ENCODE measurements around the gene STRIP2.

Gene STRIP2

DNA sequence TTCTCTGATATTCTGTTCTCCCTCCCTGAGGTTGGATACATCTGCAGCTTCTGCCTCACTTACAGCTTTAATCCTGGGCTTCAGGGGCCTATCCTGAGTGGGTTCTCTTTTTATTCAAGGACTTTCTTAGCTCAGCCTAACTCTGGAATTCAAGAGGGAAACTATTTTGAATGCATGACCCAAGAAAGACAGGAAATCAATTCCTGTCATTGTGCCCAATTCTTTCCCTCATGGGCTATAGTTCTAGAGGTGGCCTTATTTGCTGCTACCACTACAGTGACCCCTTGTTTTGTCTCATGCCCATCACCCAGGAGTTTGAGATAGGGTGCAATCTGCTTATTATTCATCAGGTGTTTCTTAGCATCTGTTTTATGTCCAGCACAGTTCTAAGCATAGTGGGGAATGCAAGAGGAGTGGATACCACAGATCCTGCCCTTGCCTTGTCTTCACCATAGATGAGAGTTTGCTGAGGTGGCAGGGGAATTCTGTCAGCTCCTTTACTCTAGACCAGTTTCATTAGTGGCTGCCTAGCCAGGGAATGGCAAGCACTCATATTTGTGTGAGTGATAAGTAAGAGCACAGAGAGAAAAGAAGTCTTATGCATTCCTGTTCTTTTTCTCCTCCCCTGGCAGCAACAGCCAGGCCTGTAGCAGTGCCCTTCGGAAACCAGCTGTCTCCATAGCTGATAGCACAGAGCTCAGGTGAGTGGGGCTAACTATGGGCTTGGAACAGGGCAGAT, 19.4 kb downstream of the STRIP2 start:
- no peak for DNase-seq (ENCODE audit: low spot score)
- TF ChIP-seq, protein P1, sequence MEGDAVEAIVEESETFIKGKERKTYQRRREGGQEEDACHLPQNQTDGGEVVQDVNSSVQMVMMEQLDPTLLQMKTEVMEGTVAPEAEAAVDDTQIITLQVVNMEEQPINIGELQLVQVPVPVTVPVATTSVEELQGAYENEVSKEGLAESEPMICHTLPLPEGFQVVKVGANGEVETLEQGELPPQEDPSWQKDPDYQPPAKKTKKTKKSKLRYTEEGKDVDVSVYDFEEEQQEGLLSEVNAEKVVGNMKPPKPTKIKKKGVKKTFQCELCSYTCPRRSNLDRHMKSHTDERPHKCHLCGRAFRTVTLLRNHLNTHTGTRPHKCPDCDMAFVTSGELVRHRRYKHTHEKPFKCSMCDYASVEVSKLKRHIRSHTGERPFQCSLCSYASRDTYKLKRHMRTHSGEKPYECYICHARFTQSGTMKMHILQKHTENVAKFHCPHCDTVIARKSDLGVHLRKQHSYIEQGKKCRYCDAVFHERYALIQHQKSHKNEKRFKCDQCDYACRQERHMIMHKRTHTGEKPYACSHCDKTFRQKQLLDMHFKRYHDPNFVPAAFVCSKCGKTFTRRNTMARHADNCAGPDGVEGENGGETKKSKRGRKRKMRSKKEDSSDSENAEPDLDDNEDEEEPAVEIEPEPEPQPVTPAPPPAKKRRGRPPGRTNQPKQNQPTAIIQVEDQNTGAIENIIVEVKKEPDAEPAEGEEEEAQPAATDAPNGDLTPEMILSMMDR (IDR thresholded peaks at IDR 0.05; ENCODE audit: borderline replicate concordance, control extremely low read depth, extremely low read depth, insufficient read depth, missing control alignments), result no peak
- in situ Hi-C loops (cut with MboI; ENCODE audit: low sequenced_read_pairs, unreplicated experiment), result no loop called here

- TF ChIP-seq, protein P1 (IDR thresholded peaks at IDR 0.05; ENCODE audit: borderline replicate concordance, control extremely low read depth, extremely low read depth, insufficient read depth, missing control alignments), result no peak
- in situ Hi-C loops (cut with MboI; ENCODE audit: low sequenced_read_pairs, unreplicated experiment), result no loop called here
- DNase-seq (ENCODE audit: low spot score), result no peak
Measured at GRCh38 chr7:129454249-129454551, 20.0 kb downstream of the STRIP2 start.

GRCh38 chr7:129456421-129456820, 22.2 kb downstream of the STRIP2 start:
- TF ChIP-seq, protein P1 (IDR thresholded peaks at IDR 0.05; ENCODE audit: borderline replicate concordance, control extremely low read depth, extremely low read depth, insufficient read depth, missing control alignments), result no peak

GRCh38 chr7:129457101-129457500, 22.9 kb downstream of the STRIP2 start:
- no peak for DNase-seq (ENCODE audit: low spot score)
- TF ChIP-seq, protein P1 (IDR thresholded peaks at IDR 0.05; ENCODE audit: borderline replicate concordance, control extremely low read depth, extremely low read depth, insufficient read depth, missing control alignments), result no peak
- in situ Hi-C loops (cut with MboI; ENCODE audit: low sequenced_read_pairs, unreplicated experiment), result no loop called here

More at GRCh38 chr7:129456421-129456820, 22.2 kb downstream of the STRIP2 start:
- no peak for DNase-seq (ENCODE audit: low spot score)
- in situ Hi-C loops (cut with MboI; ENCODE audit: low sequenced_read_pairs, unreplicated experiment), result no loop called here

DNA sequence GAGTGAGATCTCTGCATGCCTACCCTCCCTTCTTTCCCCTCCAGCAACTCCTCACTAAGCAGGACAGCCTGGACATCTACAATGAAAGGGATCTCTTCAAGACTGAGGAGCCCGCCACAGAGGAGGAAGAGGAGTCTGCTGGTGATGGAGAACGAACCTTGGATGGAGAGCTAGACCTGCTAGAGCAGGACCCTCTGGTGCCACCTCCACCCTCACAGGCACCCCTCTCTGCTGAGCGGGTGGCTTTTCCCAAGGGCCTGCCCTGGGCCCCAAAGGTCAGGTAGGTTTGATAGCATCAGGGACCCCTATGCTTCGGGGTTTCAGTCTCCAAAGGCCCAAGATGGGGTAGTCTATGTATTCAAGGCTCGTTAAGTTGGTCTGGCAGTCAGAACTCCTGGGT, 23.9 kb downstream of the STRIP2 start:
- DNase-seq (ENCODE audit: low spot score), result no peak
- TF ChIP-seq, protein P1 (IDR thresholded peaks at IDR 0.05; ENCODE audit: borderline replicate concordance, control extremely low read depth, extremely low read depth, insufficient read depth, missing control alignments), result no peak
- in situ Hi-C loops (cut with MboI; ENCODE audit: low sequenced_read_pairs, unreplicated experiment), result no loop called here

DNA sequence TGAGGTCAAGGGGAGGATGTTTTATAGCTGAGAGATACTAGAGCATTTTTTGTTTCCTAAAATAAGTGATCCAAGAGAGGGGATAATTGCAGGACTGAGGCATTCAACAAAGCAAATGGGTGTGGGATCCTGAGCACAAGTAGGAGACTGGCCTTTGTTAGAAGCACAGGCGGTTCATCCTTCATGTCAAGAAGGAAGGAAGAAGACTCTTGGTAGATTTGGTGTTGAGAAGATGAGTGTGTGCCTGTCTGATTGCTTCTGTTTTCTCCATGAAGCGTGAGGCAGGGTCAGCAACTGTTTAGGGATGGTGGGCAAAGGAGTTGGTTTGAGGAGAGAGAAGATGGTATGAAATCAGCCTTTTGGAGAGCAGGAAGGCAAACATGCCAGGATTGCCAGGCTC, 27.6 kb downstream of the STRIP2 start:
- in situ Hi-C loops (cut with MboI; ENCODE audit: low sequenced_read_pairs, unreplicated experiment), result loop anchor here (10.0 kb wide), 1 partner anchor 107 kb away; no protein-coding TSS in a partner anchor
- no peak for DNase-seq (ENCODE audit: low spot score)

More for the DNA sequence above, 27.6 kb downstream of the STRIP2 start:
- TF ChIP-seq, protein P1 (IDR thresholded peaks at IDR 0.05; ENCODE audit: borderline replicate concordance, control extremely low read depth, extremely low read depth, insufficient read depth, missing control alignments), result no peak
